GM18519 (cell line): ENCODE results near the gene RNF8.
"Not testable (repeated sequence)": the region's sequence is repeated elsewhere in the genome, so short reads cannot be mapped to it uniquely, and the experiment has no call there.

Experiments used
- ATAC-seq: cut with Tn5 transposase; IDR thresholded peaks from one replicate; pipeline ENCODE4 v1.9.1; 2021; ENCODE audit warnings: mild to moderate bottlenecking, moderate library complexity; ENCODE audit not compliant: unreplicated experiment, low FRiP score

RNF8 gene

DNA sequence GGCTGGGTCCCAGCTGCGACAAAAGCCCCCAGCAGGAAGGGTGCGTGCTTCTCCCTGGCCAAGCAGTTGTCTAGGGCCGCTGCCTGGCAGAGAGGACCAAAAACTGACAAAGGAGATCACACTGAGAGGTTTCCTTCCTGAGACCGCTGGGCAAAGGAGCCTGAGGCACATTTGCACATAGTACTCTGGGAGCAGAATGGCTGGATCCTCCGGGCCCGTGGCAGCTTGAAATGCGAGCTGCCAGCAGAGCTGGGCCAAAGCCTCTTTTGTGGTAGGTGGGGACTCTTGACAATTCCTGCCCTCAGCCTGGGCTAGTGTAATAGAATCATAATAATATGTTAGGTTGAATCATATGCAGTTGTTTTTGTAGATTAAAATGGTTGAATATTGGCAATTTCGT is 33.1 kb upstream of the RNF8 start:
- ATAC-seq, result no peak

DNA sequence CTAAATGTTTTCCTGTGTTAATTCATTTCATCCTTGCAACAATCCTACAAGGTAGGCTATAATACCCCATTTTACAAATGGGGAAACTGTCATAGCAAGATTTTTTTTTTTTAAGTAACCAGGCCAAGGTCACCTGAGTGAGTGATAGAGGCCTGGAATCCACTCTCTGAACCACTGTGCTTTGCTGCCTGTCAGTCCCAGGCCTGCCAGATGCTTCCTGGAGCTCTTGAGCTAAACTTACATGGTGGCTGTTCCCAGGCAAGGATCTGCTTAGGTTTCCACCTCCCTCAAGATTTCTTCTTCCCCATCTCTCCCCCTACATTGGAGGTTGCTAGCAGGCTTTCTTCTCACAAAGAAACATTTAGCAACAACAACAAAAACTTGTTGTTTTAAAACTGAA is 32.7 kb upstream of the RNF8 start:
- no peak for ATAC-seq

DNA sequence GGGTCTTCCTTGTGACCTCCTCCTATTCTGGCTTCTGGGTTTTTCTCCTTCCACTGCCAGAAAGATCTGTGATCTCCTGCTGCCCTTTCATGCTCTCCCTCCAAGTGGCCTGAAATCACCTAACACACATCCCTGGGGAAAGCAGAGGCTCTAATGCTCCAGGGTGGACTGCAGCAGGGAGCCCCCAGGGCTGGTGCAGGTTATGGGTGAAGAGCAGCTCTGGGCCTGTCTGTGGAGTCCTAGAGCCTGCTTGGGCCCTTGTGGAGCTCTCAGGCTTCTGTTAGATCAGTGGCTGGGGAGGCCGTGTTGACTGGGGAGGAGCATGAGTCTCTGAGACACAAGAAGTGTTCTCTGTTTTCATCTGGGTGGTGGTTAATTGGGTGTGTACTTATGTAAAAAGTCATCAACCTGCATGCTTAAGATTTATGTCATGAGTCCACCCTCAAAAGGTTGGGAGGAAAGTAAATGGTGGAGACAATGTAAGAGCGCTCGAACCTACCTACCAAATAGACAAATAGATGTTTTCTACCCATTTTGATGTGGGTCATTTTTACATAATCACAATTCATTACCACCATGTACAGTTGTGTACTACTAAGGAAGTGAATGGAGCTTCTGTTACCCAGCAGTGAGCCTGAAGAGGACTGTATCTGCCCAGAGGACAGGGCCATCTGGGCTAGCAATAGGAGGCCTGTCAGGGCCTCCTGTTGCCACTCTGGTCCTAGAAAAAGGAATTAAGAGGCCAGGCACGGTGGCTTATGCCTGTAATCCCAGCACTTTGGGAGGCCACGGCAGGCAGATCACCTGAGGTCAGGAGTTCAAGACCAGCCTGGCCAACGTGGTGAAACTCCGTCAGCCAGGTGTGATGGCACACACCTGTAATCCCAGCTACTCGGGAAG is 32.0 kb upstream of the RNF8 start:
- ATAC-seq, result no peak

DNA sequence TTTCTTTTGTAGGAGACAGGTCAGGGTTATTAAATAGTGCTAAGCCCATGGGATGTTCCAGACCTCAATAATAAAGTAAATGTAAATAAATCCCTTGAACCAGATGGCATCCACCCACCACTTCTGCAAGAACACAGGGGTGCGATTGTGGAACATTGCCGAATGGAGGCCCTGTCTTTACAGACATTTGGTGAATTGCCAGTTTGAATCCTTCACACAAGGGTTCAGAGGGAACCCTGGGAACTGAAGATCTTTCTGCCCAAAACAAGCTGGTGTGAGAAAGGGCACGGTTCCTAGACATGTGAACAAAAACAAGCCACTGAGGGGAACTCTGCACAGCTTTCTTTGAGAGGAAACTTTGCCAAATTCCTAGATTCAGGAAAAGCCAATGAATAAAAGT is 30.2 kb upstream of the RNF8 start:
- no peak for ATAC-seq

DNA sequence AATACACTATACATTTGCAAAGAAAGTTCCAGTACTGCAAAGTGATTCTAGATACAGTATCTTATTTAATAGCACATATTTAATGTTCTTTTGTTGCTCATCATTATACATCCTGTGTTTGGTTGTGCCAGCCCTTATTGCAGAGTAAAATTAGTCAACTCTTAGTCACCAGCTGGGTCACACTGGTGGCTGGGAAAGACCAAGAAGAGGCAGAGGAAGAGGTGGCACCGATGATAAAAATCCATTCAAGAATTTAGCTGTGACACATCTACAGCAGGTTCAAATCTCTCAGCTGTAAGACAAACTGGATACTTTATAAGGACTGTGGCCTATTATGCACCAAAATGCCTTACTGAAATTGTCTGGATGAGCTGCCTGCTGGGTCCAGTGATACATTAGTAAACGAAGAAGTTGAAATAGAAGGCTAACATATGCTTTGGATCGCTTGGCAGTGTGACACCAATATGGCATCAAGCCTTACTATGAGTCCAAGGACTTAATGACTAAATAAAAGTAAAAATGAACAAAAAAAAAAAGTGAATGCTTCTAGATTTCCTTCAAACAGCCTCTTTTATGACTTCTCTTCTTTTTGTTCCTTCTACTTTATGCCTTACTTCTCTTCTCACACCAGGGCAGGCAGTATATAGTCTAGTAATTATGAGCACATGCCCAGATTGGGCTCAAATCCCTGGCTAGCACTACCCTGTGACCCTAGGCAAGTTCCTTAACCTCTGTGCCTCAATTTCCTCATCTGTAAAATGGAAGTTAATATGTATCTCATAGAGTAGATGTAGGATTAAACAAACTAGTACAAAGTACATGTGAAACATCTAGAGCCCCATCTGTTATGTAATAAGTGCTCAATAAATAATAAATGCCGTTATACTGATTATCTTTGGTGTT is 29.4 kb upstream of the RNF8 start:
- no peak for ATAC-seq

DNA sequence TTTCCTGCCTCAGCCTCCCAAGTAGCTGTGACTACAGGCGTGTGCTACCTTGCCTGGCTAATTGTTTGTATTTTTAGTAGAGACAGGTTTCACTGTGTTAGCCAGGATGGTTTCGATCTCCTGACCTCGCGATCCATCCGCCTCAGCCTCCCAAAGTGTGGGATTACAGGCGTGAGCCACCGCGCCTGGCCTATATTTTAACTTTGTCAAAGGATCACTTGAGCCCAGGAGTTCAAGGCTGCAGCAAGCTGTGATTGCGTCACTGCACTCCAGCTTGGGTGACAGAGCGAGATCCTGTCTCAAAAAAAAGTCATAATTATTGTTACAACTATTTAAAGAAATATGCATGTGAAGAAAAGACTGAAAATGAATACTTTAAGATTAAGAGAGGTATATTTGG is 23.4 kb upstream of the RNF8 start:
- ATAC-seq, result not testable (repeated sequence)

DNA sequence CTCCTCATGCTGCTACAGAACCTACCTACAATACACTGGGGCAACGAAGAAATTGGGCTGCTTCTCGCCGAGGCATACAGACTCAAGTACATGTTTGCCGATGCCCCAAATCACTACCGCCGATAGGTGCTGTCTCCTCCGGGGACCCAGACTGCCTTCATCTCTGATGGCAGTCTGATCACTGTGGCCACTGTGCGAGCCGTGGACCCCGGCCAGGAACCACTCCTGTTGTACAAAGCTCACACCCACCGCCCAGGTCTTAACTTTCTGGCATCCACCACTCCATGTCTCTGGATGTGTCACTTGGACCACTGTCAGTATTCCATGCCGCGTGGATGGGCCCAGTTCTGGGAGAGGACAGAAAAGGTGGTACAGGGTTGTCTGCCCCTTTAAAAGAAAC is 22.7 kb upstream of the RNF8 start:
- no peak for ATAC-seq

DNA sequence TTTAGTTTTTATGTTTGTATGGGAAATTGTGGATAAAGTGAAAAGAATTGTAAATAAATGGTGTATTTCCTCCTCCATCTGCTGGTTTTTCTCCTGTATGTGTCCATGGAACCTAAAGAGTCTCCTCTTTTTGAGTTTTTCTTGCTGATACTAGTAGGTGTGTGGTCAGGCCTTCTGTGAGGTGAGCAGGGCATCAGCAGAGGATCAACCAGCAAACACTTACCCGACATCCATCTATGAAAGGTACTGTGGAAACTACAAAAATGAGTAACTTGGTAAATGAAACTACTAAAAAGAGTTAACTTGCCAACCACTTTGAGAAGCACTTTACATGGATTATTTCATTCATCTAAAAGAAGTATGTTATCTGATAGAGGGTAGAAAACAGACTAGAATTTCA is 20.9 kb upstream of the RNF8 start:
- no peak for ATAC-seq

DNA sequence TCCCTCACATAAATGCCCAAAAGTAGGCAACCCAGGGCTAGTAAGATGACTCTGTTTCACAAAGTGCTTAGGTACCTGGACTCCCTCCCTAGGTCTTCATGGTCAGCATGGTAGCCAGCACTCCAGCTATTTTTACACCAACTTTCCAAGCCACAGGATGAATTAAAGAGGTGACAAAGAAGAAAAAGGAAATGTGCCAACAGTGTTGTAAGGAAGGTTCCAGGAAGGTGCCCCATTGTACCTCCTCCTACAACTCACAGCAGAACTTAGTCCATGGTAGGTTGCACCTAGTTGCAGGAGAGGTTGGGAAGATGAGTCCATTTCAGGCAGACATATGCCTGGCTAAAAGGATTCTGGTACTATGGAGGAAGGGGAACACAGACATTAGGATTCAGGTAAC is 19.7 kb upstream of the RNF8 start:
- ATAC-seq, result no peak

DNA sequence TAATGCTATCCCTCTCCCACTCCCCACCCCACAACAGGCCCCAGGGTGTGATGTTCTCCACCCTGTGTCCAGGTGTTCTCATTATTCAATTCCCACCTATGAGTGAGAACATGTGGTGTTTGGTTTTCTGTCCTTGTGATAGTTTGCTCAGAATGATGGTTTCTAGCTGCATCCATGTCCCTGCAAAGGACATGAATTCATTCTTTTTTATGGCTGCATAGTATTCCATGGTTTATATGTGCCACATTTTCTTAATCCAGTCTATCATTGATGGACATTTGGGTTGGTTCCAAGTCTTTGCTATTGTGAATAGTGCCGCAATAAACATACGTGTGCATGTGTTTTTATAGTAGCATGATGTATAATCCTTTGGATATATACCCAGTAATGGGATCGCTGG is 15.5 kb upstream of the RNF8 start:
- not testable (repeated sequence) for ATAC-seq

DNA sequence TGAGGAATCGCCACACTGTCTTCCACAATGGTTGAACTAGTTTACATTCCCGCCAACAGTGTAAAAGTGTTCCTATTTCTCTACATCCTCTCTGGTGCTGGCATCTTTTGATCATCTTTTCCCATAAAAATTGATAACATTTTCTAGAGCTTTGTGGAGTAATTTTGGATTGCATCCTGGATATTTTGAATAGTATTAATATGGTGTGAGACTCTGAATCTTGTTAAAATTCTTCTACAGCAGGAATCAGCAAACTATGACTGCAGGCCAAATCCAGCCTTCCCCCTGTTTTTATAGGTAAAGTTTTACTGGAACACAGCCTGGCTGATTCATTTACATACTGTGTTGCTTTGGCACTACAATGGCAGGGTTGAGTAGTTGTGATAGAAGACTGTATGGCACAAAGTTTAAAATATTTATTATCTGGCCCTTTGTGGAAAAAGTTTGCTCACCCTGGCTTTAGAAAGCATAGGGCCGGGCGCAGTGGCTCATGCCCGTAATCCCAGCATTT is 15.0 kb upstream of the RNF8 start:
- ATAC-seq, result no peak

DNA sequence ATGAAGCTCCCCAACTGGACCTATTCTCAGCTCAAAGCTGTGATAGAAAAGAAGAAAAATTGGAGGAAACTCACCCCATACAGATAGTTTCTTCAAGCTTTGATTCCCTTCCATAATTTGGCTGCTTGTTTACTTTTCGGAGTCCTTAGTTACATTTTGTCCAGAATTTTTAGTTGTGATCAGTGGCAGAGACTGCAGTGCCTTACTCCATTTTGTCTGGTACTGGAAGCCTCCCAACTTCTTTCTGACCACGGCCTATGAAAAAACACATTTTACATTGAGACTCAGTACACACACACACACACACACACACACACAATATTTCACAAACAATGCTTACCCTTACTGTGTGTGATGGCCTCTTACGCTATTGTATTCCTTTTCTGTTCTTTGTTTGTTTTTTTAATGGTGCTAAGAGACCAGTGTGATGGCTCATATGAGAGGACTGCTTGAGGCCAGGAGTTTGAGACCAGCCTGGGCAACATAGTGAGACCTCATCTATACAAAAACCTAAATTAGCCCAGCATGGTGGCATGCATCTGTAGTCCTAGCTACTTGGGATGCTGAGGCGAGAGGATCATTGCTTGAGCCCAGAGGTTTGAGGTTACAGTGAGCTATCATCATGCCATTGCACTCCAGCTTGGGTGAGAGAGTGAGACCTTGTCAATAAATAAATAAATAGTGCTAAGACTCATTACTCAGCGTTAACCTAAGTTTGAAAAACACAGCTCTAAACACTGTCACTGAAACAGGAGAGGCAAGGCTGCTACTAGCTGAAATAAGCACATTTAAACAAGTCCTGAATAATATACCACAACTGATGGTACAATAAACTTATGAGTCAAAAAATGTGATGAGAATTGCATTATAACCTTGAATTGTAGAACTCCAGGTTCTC is 13.8 kb upstream of the RNF8 start:
- no peak for ATAC-seq

DNA sequence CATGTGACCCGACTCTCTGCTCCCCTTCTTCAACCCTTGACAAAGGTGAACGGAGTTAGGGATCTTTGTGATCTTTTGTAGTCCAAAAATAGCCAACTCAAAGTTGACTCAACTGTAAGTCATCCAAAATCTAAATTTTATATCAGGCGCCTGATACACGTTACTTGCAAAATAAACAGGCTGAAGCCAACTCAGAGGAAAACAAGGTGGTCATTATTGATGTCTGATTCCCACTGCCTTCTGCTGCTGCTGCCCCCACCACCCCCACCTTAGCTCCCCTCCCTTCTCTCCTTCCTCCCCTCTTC is 13.2 kb upstream of the RNF8 start:
- no peak for ATAC-seq

DNA sequence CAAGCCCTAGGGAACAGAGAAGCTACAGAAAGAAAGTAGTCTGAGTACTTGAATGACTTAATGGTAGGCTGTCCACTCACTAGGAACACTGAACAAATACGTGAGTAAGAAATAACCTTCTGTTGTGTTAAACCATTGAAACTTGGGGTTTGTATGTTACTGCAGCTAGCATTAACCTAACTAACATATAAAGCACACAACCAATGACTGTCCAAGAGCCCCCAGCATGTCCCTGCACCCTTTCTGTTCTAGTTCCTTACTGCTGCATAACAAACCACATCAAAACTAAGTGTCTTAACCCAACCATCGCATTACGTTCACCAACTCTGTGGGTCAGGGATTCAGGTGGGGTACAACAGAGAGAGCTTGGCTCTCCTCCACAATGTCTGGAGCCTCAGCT is 10.5 kb upstream of the RNF8 start:
- ATAC-seq, result no peak

DNA sequence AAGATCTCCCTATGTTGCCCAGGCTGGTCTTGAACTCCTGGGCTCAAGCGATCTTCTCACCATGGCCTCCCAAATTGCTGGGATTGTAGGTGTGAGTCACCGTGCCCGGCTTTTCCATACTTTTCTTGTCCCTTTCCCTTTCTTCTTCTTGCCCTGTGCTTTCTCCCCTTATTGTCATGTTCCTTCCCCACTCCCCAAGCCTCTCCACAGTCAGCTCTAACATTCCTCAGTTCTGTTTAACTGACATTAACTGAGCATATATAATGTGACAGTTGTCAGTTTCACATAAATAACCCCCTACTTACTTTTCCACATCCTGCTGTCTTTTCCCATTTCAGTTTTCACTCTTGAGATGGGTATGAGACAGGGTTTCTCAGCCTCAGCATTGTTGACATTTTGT is 9.5 kb upstream of the RNF8 start:
- ATAC-seq, result no peak

DNA sequence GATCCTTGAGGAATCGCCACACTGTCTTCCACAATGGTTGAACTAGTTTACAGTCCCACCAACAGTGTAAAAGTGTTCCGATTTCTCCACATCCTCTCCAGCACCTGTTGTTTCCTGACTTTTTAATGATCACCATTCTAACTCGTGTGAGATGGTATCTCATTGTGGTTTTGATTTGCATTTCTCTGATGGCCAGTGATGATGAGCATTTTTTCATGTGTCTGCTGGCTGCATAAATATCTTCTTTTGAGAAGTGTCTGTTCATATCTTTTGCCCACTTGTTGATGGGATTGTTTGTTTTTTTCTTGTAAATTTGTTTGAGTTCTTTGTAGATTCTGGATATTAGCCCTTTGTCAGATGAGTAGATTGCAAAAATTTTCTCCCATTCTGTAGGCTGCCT is 8.0 kb upstream of the RNF8 start:
- ATAC-seq, result not testable (repeated sequence)

DNA sequence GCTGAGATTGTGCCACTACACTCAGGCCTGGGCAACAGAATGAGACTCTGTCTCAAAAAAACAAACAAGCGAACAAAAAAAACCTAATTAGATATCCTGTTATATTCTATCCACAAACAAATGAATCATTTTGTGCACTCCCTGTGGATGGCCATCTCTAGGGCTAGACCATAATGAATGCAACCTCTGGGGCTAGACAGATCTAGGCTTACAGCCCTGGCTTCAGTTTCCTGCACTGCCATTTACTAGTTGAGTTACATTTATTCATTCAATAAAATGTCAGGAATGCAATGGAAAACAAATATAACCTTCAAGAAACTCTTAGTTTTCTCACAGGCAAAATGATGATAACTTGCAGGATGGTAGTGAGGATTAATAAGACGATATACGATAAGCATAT is 6.6 kb upstream of the RNF8 start:
- ATAC-seq, result no peak

DNA sequence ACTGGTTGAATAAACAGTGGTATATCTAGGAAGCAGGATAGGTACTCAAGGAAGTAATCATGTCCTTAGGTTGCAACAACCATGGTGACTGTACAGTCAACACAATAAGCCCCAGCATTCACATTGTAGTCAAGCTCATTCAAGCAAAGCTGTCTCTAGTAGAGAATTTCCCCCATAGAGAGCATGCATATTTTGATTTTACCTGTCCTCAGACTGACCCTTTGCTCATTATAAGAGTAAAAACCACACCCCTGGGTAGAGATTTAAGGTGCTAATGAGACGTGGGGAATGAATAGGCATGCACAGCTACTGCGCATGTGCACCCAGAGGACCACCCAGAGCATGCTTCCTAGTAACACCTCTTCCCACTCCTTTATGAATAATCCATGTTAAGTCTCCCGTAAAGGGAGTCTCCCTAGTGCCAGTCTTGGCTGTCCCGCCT is 6.1 kb upstream of the RNF8 start:
- no peak for ATAC-seq

DNA sequence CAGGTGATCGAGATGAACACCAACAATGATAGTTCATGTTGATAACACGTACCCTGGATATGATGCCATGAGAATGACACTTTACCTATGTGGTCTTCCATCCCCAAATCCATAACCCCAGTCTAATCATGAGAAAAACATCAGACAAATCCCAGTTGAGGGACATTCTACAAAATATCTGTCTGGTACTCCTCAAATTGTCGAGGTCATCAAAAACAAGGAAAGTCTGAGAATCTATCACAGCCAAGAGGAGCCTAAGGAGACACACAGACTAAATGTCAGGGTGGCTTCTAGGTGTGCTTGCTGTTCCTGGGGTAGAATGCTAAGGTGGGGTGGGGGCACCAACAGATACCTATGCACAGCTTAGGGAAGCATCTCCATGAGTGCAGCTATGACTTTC is 2.8 kb upstream of the RNF8 start:
- no peak for ATAC-seq

DNA sequence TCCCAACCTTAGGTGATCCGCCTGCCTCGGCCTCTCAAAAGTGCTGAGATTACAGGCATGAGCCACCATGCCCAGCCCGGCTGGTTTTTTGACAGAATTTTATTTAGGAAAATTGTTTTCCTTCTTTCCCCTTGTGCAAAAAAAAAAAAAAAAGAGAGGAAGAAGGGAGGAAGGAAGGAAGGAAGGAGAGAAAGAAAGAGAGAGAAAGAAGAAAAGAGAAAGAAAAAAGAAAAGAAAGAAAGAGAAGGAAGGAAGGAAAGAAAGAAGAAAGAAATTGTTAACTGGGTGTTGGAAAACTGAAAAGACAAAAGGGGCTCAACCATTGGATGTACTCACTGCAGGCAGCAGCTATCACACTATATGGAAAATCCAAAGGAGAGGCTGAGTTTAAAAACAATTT is 1.4 kb upstream of the RNF8 start:
- no peak for ATAC-seq
